GM06990 (cell line): Measurements from ENCODE around the gene PLCG2.

Source experiments
- DNase-seq: peaks from one replicate; pipeline ENCODE4 v3.0.0-alpha.2; 2011; ENCODE audit not compliant: insufficient read length; ENCODE audit errors: extremely low read depth
- H3K27me3 ChIP-seq: replicated peaks from 2 replicates; pipeline ENCODE4 v1.6.0; 2011; ENCODE audit warnings: low read length; ENCODE audit not compliant: control insufficient read depth, insufficient read depth
- H3K36me3 ChIP-seq: 2 replicates; pipeline ENCODE4 v1.5.1; 2011; ENCODE audit warnings: low read length; ENCODE audit not compliant: control insufficient read depth, insufficient read depth
- H3K4me3 ChIP-seq: replicated peaks from 2 replicates; pipeline ENCODE4 v1.5.1; 2011; ENCODE audit warnings: low read depth, mild to moderate bottlenecking, control low read depth, low read length
- TF ChIP-seq, protein P1 (sequence below): IDR thresholded peaks from 2 replicates; pipeline ENCODE4 v1.5.1; 2011; ENCODE audit warnings: low read length, control low read depth, mild to moderate bottlenecking, inconsistent platforms; ENCODE audit not compliant: insufficient read depth, poor library complexity, severe bottlenecking

PLCG2 gene

DNA sequence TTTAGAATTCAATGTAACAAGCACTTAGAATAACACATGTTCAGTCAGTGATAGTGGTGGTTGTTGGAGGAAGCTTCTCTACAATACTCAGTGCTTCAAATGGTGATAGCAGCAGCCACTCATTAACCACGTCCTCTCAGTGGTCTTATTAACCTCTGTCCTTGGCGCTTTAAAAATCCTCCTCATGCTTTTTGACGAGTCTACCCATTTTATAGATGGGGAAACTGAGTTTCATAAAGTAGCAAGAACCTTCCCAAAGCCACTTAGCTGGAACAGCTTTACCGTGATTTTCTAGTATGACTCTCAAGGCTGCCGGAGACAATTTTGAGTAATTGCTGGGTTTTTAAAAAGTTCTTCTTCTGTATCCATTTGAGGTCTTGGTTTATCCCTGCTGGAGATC, 47.4 kb downstream of the PLCG2 start:
- no peaks in the 10 kb centered on the region for H3K27me3 ChIP-seq
- H3K4me3 ChIP-seq, result no peak overlapping the region
- DNase-seq, result no peak
- TF ChIP-seq, protein P1, sequence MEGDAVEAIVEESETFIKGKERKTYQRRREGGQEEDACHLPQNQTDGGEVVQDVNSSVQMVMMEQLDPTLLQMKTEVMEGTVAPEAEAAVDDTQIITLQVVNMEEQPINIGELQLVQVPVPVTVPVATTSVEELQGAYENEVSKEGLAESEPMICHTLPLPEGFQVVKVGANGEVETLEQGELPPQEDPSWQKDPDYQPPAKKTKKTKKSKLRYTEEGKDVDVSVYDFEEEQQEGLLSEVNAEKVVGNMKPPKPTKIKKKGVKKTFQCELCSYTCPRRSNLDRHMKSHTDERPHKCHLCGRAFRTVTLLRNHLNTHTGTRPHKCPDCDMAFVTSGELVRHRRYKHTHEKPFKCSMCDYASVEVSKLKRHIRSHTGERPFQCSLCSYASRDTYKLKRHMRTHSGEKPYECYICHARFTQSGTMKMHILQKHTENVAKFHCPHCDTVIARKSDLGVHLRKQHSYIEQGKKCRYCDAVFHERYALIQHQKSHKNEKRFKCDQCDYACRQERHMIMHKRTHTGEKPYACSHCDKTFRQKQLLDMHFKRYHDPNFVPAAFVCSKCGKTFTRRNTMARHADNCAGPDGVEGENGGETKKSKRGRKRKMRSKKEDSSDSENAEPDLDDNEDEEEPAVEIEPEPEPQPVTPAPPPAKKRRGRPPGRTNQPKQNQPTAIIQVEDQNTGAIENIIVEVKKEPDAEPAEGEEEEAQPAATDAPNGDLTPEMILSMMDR, result no peak
- H3K36me3 ChIP-seq, result peaks cover 15% of the 10 kb centered on the region

DNA sequence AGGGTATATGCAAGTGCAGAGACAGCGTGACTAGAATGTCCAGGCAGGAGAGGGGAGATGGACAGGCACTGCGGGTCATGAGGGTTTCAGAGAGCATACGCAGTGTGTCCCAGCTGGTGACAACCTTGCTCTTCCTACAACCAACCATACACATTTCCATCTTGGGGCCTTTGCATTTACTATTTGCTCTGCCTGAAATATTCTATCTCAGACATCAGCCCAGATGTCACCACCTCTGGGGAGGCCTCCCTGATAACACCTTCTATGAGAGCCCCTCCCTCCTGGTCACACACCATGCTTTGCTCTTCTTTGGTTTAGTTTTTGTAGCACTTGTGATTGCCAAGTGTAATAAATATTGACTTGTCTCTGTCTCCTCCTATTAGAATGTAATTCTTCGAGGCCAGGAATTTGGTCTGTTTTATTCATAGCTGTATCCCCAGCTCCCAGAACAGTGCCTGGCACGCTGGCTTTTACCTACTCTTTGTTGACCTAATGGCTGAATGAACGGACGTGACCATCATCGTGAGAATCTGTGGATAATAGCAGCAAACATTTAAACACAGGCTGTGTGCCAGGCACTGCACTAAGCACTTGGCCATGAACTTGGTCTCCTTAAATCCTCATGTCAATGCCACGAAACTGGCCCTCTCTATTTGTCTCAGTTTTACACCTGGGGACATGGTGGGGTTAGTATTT, 51.9 kb downstream of the PLCG2 start:
- Histone ChIP-seq H3K36me3 (peaks cover 21% of the 10 kb centered on the region), H3K4me3 (peak overlapping the region; percentile 51)
- TF ChIP-seq, protein P1, result no peak

DNA sequence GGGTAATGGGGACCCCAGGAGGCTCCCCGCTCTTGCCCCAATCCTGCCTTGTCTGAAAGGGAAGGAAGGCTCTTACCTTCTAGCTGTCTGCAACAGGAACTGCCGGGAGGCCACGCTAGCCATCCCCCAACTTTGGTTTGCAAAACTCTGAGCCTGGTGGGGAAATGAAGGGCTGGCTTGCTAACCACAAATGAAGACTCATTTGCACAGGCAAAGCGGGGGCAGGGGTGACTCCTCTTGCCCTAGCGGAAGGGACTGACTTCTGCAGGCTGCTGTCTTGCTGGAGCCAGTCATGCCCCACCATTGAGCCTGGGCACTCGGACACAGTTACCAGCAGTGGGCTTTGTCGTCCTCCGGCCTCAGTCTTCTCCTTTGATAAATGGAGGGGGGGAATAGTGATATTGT, 52.6 kb downstream of the PLCG2 start:
- DNase-seq, result peak; percentile 81
- H3K27me3 ChIP-seq, result no peaks in the 10 kb centered on the region
- H3K4me3 ChIP-seq, result peak overlapping the region; percentile 51
- H3K36me3 ChIP-seq, result peaks cover 21% of the 10 kb centered on the region
- TF ChIP-seq, protein P1, result peak; percentile 43

More for the DNA sequence above, 51.9 kb downstream of the PLCG2 start:
- no peaks in the 10 kb centered on the region for H3K27me3 ChIP-seq
- no peak for DNase-seq

DNA sequence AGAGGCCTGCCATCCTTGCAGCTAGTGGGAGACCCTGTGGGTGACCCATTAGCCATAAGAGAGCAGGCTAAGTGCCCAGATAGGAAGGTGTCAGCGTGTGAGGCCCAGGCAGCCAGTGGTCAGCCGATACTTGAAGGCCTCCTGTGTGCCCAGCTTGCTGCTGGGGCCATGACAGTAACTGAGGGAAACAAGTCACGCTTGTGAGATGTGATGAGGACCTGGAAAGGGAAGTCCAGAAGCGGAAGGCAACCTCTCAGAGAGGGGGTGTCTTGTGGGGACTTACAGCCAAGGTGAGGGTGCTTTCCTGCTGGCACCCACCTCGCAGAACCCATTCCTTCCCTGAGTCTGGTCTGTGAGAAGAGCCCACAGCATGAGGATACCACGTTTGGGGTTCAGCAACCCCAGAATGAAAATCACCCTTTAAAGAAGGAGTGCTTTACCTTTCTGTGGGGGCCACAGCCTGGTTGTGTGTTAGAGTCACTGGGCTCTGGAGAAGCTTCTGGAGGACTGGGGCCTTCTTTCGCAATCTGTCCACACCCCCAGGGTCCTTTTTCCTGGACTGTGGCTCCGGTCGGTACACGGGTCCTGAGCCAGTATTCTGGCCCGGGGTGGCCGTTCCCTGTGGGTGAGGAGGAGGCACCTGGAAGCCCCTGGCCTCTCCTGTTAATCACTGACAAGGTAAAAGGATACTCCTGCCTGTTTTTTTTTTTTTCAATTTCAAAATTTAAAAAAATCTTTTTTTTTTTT, 53.9 kb downstream of the PLCG2 start:
- Histone ChIP-seq H3K36me3 (peaks cover 15% of the 10 kb centered on the region), H3K4me3 (no peak overlapping the region), H3K27me3 (no peaks in the 10 kb centered on the region)
- no peak for DNase-seq
- TF ChIP-seq, protein P1, result no peak

DNA sequence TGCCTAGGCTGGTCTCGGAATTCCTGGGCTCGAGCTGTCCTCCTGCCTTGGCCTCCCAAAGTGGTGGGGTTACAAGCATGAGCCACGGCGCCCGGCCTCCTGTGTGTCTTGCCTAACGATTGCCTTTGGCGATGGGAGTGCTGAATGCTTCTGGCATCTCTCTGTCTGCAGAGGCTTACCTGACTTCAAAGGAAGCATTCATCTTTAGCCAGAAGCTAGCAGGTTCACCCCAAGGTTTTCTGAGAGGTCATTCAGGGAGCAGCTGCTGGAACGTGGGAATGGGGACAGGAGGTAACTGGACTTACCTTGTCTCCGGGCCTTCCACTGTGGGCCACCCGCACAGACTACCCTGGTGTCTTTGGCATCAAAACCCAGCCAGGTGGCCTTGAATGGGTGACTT, 54.7 kb downstream of the PLCG2 start:
- Histone ChIP-seq H3K27me3 (no peaks in the 10 kb centered on the region), H3K4me3 (no peak overlapping the region), H3K36me3 (peaks cover 15% of the 10 kb centered on the region)
- no peak for DNase-seq
- TF ChIP-seq, protein P1, result no peak

DNA sequence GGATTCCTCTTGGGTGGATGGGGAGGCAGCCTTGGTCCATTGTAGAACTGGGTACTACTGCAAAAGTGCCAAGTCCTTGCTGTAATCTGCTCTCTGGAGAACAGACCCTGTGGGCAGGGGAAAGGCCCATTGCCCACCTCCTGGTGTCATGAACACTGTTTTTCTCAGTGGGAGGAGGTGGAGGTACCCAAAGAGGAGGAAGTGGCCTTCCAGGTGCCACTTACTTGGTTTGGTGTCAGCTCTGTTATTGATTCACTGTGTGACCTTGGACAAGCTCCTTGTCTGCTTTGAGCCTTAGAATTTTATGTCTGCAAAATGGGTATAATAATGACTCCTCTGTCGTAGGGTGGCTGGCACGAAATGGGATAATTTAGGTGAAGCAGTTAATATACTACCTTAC, 55.8 kb downstream of the PLCG2 start:
- TF ChIP-seq, protein P1, result no peak
- no peak for DNase-seq
- H3K27me3 ChIP-seq, result no peaks in the 10 kb centered on the region
- peaks cover 15% of the 10 kb centered on the region for H3K36me3 ChIP-seq
- no peak overlapping the region for H3K4me3 ChIP-seq
